Ascending aorta (tissue), 2 donors: Measurements from ENCODE around the gene ITPKB. TPM values are rescaled to one million over a fixed set of nuclear protein-coding genes. Genes with fewer than 3 reads are reported as not detected.

Source experiments
- DNase-seq, 2 donors: peaks; one replicate each; pipeline ENCODE4 v3.0.0-alpha.2; 2019; ENCODE audit warnings: low spot score in 2 of 2
- H3K27ac ChIP-seq, 2 donors: fragments of 200-600 bp; sonication (generic); one replicate each; pipeline ENCODE4 v1.5.1; 2016 to 2017; ENCODE audit warnings: mild to moderate bottlenecking in 1 of 2
- H3K27me3 ChIP-seq: fragments of 200-600 bp; sonication (generic); one replicate; pipeline ENCODE4 v1.5.1; 2017
- H3K36me3 ChIP-seq, 2 donors: fragments of 200-600 bp; sonication (generic); one replicate each; pipeline ENCODE4 v1.5.1; 2016
- H3K4me1 ChIP-seq, 2 donors: fragments of 200-600 bp; sonication (generic); one replicate each; pipeline ENCODE4 v1.5.1; 2016 to 2017; ENCODE audit warnings: mild to moderate bottlenecking in 1 of 2
- H3K4me3 ChIP-seq, 2 donors: fragments of 200-600 bp; sonication (generic); one replicate each; pipeline ENCODE4 v1.5.1; 2016 to 2017; ENCODE audit warnings: mild to moderate bottlenecking in 1 of 2
- H3K9me3 ChIP-seq, 2 donors: fragments of 200-600 bp; sonication (generic); one replicate each; pipeline ENCODE4 v1.5.1; 2016
- intact Hi-C: fragments of 100-400 bp; cut with DNase I; formaldehyde crosslinking; loops from one replicate; pipeline ENCODE4 v1.15.1; 2023
- total RNA-seq: library from RNA; depleted of rRNA; stranded (reverse); fragments of >200 nt; gene quantifications from one replicate; pipeline ENCODE4 v1.1.0, GENCODE V29; 2016
- TF ChIP-seq, protein P1 (sequence below), 3 experiments: fragments of 200-600 bp in 2 of 3; fragments of 450-650 bp in 1 of 3; sonication (generic) in 2 of 3; IDR thresholded peaks; one replicate each; pipeline ENCODE4 v1.5.1; 2016 to 2019; ENCODE audit warnings: antibody characterized with exemption in 3 of 3, mild to moderate bottlenecking in 1 of 3, moderate library complexity in 1 of 3

The ITPKB gene
- total RNA-seq, 1 donor from 2014 or later = 27.5 TPM

DNA sequence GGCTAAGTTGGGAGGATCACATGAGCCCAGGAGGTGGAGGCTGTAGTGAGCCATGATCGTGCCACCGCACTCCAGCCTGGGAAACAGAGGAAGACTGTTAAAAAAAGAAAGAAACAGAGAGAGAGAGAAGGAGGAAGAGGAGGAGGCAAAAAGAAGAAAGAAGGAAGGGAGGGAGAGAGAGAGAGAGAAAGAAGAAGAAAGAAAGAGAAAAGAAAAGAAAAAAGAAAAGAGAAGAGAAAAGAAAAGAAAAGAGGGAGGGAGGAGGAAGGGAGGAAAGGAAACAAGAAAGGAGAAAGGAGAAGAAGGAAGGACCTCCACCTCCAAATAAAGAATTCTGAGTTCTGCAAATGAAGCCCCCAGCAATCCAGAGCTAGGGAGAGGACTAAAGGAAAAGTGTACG, 108.5 kb downstream of the ITPKB start:
- intact Hi-C loops = loop anchor here (5.0 to 10.0 kb wide), 3 partner anchors 72 to 242 kb away; partner anchors contain the start of genes PSEN2 and STUM
- DNase-seq = no peak
- Histone ChIP-seq H3K27me3 (no peaks in the 10 kb centered on the region), H3K36me3 (no peaks in the 10 kb centered on the region), H3K9me3 (no peaks in the 10 kb centered on the region), H3K27ac (no peak overlapping the region), H3K4me1 (peaks cover 3 to 14% of the 10 kb centered on the region in 2 donors), H3K4me3 (no peak overlapping the region)
- TF ChIP-seq, protein P1, sequence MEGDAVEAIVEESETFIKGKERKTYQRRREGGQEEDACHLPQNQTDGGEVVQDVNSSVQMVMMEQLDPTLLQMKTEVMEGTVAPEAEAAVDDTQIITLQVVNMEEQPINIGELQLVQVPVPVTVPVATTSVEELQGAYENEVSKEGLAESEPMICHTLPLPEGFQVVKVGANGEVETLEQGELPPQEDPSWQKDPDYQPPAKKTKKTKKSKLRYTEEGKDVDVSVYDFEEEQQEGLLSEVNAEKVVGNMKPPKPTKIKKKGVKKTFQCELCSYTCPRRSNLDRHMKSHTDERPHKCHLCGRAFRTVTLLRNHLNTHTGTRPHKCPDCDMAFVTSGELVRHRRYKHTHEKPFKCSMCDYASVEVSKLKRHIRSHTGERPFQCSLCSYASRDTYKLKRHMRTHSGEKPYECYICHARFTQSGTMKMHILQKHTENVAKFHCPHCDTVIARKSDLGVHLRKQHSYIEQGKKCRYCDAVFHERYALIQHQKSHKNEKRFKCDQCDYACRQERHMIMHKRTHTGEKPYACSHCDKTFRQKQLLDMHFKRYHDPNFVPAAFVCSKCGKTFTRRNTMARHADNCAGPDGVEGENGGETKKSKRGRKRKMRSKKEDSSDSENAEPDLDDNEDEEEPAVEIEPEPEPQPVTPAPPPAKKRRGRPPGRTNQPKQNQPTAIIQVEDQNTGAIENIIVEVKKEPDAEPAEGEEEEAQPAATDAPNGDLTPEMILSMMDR (IDR thresholded peaks at IDR 0.05) = no peak

DNA sequence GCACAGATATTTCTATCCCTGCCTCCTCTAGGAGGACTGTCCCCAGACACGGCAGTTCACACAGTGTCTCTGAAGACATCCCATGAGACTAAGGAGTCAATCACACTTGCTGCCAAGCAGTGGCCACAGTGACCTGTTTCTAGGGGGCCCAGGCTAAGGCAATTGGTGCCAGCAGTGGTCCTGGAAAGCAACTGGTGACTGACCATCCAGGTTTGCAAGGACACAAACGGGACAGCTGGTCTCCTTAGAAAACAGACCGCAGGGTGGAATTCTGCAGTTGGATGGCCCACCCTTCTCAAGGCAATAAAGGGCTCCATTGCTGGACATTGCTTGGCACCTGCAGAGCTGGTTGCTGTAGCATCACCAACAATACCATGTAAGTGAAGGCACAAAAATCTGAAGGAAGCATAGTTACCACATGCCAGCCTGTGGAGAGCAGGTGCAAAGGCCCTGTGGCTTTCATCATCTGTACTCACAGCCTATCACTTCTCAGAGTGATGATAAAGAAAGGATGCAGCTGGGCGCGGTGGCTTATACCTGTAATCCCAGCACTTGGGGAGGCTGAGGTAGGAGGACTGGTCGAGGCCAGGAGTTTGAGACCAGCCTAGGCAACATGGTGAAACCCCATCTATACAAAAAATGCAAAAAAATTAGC, 109.1 kb downstream of the ITPKB start:
- Histone ChIP-seq H3K27ac (no peak overlapping the region), H3K9me3 (no peaks in the 10 kb centered on the region), H3K27me3 (no peaks in the 10 kb centered on the region), H3K4me1 (peaks cover 3 to 14% of the 10 kb centered on the region in 2 donors), H3K4me3 (no peak overlapping the region), H3K36me3 (no peaks in the 10 kb centered on the region)
- intact Hi-C loops = loop anchor here (5.0 to 10.0 kb wide), 3 partner anchors 72 to 242 kb away; partner anchors contain the start of genes PSEN2 and STUM
- peak; percentile 3 to 53 for DNase-seq
- TF ChIP-seq, protein P1 (IDR thresholded peaks at IDR 0.05) = no peak

DNA sequence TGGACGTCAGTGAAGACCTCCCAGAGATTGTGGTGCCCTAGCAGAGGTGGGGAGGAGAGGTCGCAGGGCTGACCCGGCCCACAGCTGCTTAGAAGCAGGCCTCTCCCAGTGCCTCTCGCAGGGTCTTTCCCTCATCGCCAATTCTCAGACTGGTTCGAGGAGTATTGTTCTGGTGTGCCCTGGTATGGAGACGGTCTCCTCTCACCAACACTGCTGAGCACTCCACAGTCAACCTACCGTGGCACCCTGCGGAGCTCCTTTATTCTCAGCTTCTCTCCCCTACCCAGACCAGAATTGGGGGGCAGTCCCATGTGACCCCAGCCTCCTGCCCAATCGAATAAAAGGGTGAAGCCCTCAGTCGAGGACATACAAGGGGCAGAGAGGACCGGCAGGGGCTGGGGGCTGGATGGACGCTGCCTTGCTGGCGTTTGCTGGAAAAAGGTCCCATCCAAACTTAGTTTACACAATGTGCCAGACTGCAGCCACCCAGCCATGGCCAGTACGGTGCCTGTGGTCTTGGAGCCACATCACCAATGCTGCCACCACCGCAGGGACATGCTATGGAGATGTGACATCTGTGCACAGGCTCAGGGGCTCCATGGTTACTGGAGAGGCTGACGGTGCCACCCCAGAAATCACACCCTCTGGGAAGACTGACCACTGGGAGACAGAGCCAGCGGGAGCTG, 109.7 kb downstream of the ITPKB start:
- Histone ChIP-seq H3K4me1 (peaks cover 3 to 14% of the 10 kb centered on the region in 2 donors), H3K4me3 (no peak overlapping the region), H3K36me3 (no peaks in the 10 kb centered on the region), H3K27me3 (no peaks in the 10 kb centered on the region), H3K27ac (no peak overlapping the region), H3K9me3 (no peaks in the 10 kb centered on the region)
- intact Hi-C loops = no loop called here
- TF ChIP-seq, protein P1 (IDR thresholded peaks at IDR 0.05) = no peak
- DNase-seq = peak; percentile 7 to 55

DNA sequence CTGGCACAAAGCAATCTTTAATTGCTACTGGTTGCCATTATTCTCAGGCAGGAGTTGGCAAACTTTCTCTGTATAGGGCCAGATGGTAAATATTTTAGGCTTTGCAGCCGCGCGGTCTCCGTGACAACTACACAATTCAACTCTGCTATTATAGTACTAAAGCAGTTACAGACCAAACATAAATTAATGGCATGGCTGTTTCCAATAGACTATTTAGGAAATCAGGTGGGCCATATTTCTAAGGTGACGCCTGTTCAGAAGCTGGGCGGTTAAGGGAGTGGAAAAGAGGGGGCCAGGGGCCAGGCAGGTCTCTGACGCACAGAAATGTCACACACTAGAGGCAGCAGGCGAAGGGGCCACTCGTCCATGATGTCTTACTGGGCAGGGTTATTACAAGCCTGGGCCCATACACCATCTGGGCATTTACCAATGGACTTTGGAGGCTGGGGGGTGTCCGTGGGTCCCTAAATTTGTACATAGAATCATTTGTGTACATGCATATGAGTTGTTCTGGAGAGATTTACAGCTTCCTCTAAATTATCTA, 110.4 kb downstream of the ITPKB start:
- Histone ChIP-seq H3K4me1 (peaks cover 1 to 9% of the 10 kb centered on the region in 2 donors), H3K36me3 (no peaks in the 10 kb centered on the region), H3K9me3 (no peaks in the 10 kb centered on the region), H3K4me3 (no peak overlapping the region), H3K27me3 (no peaks in the 10 kb centered on the region), H3K27ac (no peak overlapping the region)
- intact Hi-C loops = no loop called here
- TF ChIP-seq, protein P1 (IDR thresholded peaks at IDR 0.05) = no peak
- DNase-seq = peak; percentile 1 to 41

DNA sequence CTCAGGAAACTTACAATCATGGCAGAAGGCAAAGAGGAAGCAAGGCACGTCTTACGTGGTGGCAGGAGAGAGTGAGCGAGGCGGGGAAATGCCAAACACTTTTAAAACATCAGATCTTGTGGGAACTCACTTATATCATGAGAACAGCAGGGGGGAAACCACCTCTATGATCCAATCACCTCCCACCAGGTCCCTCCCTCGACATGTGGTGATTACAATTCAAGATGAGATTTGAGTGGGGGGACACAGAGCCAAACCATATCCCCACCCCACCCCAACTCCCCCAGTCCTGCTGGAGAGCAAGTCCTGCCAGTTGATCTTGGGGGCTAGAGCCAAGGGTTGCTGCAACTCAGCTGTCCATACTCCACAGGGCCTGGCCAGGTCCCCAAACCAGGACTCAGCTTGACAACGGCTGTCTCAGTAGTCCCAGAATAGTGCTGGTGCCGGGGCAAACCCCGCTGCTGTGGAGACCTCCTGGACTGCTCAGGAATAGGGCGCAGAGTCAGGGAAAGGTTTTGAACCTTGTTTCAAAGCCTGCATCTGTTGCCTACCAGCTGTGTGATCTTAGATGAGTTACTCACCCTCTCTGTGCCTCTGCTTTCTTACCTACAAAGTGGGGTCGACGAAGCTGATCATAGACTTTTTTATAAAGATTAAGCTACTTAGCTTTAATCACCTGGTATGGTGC, 111.0 kb downstream of the ITPKB start:
- Histone ChIP-seq H3K4me1 (peaks cover 0 to 4% of the 10 kb centered on the region in 2 donors), H3K27me3 (no peaks in the 10 kb centered on the region), H3K36me3 (no peaks in the 10 kb centered on the region), H3K9me3 (no peaks in the 10 kb centered on the region), H3K27ac (peak overlapping the region in 1 of 2 donors; percentile 19), H3K4me3 (no peak overlapping the region)
- intact Hi-C loops = loop anchor here (2.0 kb wide), 1 partner anchor 111 kb away; the partner anchor contains the start of gene ITPKB
- TF ChIP-seq, protein P1 (IDR thresholded peaks at IDR 0.05) = no peak
- peak; percentile 6 to 46 for DNase-seq
